ENCODE measurements around the gene MUSTN1. TPM values are rescaled to one million over a fixed set of nuclear protein-coding genes. Genes with fewer than 3 reads are reported as not detected.

MUSTN1 gene
- total RNA-seq, 1 donor = 1.4 TPM

- Histone ChIP-seq H3K9me3 (ENCODE audit: low read depth, low read length) (no peaks in the 10 kb centered on the region), H3K79me2 (ENCODE audit: insufficient read depth, low read length) (no peaks in the 10 kb centered on the region), H3K4me1 (ENCODE audit: insufficient read depth, low read length) (no peaks in the 10 kb centered on the region), H3K27me3 (ENCODE audit: insufficient read depth, low read length) (peaks cover 11% of the 10 kb centered on the region), H2AFZ (ENCODE audit: low read length) (no peak overlapping the region), H4K20me1 (ENCODE audit: insufficient read depth, low read length) (no peaks in the 10 kb centered on the region), H3K36me3 (ENCODE audit: insufficient read depth, low read length) (no peaks in the 10 kb centered on the region), H3K27ac (ENCODE audit: low read depth, low read length) (no peak overlapping the region), H3K4me3 (ENCODE audit: insufficient read depth, low read length) (no peak overlapping the region), H3K4me2 (ENCODE audit: insufficient read depth, low read length) (no peak overlapping the region)
- no peak for DNase-seq (ENCODE audit: insufficient read length, low spot score, missing footprints)
- no peak for TF ChIP-seq CTCF (IDR thresholded peaks at IDR 0.05; ENCODE audit: extremely low read depth, low read depth, low read length)
These were observed 23.3 kb downstream of the MUSTN1 start for GRCh38 chr3:52811452-52812011.

GRCh38 chr3:52810923-52811322, 23.9 kb downstream of the MUSTN1 start:
- no peaks in the 10 kb centered on the region for H3K79me2 ChIP-seq (ENCODE audit: insufficient read depth, low read length)
- H4K20me1 ChIP-seq (ENCODE audit: insufficient read depth, low read length) = no peaks in the 10 kb centered on the region
- peaks cover 11% of the 10 kb centered on the region for H3K27me3 ChIP-seq (ENCODE audit: insufficient read depth, low read length)

GRCh38 chr3:52809662-52810377, 25.0 kb downstream of the MUSTN1 start:
- Histone ChIP-seq H3K36me3 (ENCODE audit: insufficient read depth, low read length) (no peaks in the 10 kb centered on the region), H3K79me2 (ENCODE audit: insufficient read depth, low read length) (no peaks in the 10 kb centered on the region), H4K20me1 (ENCODE audit: insufficient read depth, low read length) (no peaks in the 10 kb centered on the region), H3K4me1 (ENCODE audit: insufficient read depth, low read length) (no peaks in the 10 kb centered on the region), H3K9me3 (ENCODE audit: low read depth, low read length) (no peaks in the 10 kb centered on the region), H3K4me3 (ENCODE audit: insufficient read depth, low read length) (no peak overlapping the region), H3K4me2 (ENCODE audit: insufficient read depth, low read length) (no peak overlapping the region), H2AFZ (ENCODE audit: low read length) (no peak overlapping the region), H3K27me3 (ENCODE audit: insufficient read depth, low read length) (peaks cover 11% of the 10 kb centered on the region), H3K27ac (ENCODE audit: low read depth, low read length) (no peak overlapping the region)
- no peak for DNase-seq (ENCODE audit: insufficient read length, low spot score, missing footprints)
- TF ChIP-seq CTCF (IDR thresholded peaks at IDR 0.05; ENCODE audit: extremely low read depth, low read depth, low read length) = no peak

More at GRCh38 chr3:52810923-52811322, 23.9 kb downstream of the MUSTN1 start:
- no peak for DNase-seq (ENCODE audit: insufficient read length, low spot score, missing footprints)
- H3K27ac ChIP-seq (ENCODE audit: low read depth, low read length) = no peak overlapping the region
- H3K4me1 ChIP-seq (ENCODE audit: insufficient read depth, low read length) = no peaks in the 10 kb centered on the region
- TF ChIP-seq CTCF (IDR thresholded peaks at IDR 0.05; ENCODE audit: extremely low read depth, low read depth, low read length) = no peak
- no peaks in the 10 kb centered on the region for H3K9me3 ChIP-seq (ENCODE audit: low read depth, low read length)
- no peak overlapping the region for H3K4me2 ChIP-seq (ENCODE audit: insufficient read depth, low read length)
- no peak overlapping the region for H3K4me3 ChIP-seq (ENCODE audit: insufficient read depth, low read length)
- H2AFZ ChIP-seq (ENCODE audit: low read length) = no peak overlapping the region
- no peaks in the 10 kb centered on the region for H3K36me3 ChIP-seq (ENCODE audit: insufficient read depth, low read length)

GRCh38 chr3:52809149-52809548, 25.7 kb downstream of the MUSTN1 start:
- no peak for TF ChIP-seq CTCF (IDR thresholded peaks at IDR 0.05; ENCODE audit: extremely low read depth, low read depth, low read length)
- H3K4me1 ChIP-seq (ENCODE audit: insufficient read depth, low read length) = no peaks in the 10 kb centered on the region
- no peaks in the 10 kb centered on the region for H3K9me3 ChIP-seq (ENCODE audit: low read depth, low read length)
- H2AFZ ChIP-seq (ENCODE audit: low read length) = no peak overlapping the region
- no peaks in the 10 kb centered on the region for H3K79me2 ChIP-seq (ENCODE audit: insufficient read depth, low read length)
- no peak overlapping the region for H3K4me2 ChIP-seq (ENCODE audit: insufficient read depth, low read length)
- no peaks in the 10 kb centered on the region for H4K20me1 ChIP-seq (ENCODE audit: insufficient read depth, low read length)
- no peak overlapping the region for H3K4me3 ChIP-seq (ENCODE audit: insufficient read depth, low read length)
- DNase-seq (ENCODE audit: insufficient read length, low spot score, missing footprints) = no peak
- no peak overlapping the region for H3K27ac ChIP-seq (ENCODE audit: low read depth, low read length)
- H3K27me3 ChIP-seq (ENCODE audit: insufficient read depth, low read length) = peaks cover 11% of the 10 kb centered on the region
- H3K36me3 ChIP-seq (ENCODE audit: insufficient read depth, low read length) = no peaks in the 10 kb centered on the region

Data from osteoblast (primary cell).